Astrocyte (in vitro differentiated cells and primary cell): ENCODE data around the gene SYNPO2. TPM values are rescaled to one million over a fixed set of nuclear protein-coding genes. Genes with fewer than 3 reads are reported as not detected.
A peak's percentile ranks its signal among the peaks of the same experiment; 100 is the strongest.

Experiments
- DNase-seq: peaks from one replicate; pipeline ENCODE4 v3.0.0-alpha.2; 2010; ENCODE audit warnings: low read depth
- FAIRE-seq: peaks from 2 replicates; lab custom pipeline; 2011; peaks lifted over from hg19 to GRCh38; lab: Jason Lieb, UNC
- H2AFZ ChIP-seq: 2 replicates; pipeline ENCODE4 v1.6.0; 2012; ENCODE audit warnings: low read depth, low read length, inconsistent platforms
- H3K27ac ChIP-seq: 2 replicates; pipeline ENCODE4 v1.5.1; 2011; ENCODE audit warnings: low read depth, low read length, inconsistent platforms
- H3K27me3 ChIP-seq: 2 replicates; pipeline ENCODE4 v1.6.0; 2011; ENCODE audit warnings: low read length, inconsistent platforms; ENCODE audit not compliant: insufficient read depth
- H3K36me3 ChIP-seq: 2 replicates; pipeline ENCODE4 v1.5.1; 2011; ENCODE audit warnings: low read length, inconsistent platforms; ENCODE audit not compliant: insufficient read depth
- H3K4me1 ChIP-seq: 2 replicates; pipeline ENCODE4 v1.5.1; 2011; ENCODE audit warnings: low read length, inconsistent platforms; ENCODE audit not compliant: insufficient read depth
- H3K4me2 ChIP-seq: 2 replicates; pipeline ENCODE4 v1.6.0; 2012; ENCODE audit warnings: low read length, inconsistent platforms
- H3K4me3 ChIP-seq: 2 replicates; pipeline ENCODE4 v1.5.1; 2011; ENCODE audit warnings: low read depth, mild to moderate bottlenecking, low read length, inconsistent platforms; ENCODE audit not compliant: insufficient read depth
- H3K79me2 ChIP-seq: 2 replicates; pipeline ENCODE4 v1.6.0; 2012; ENCODE audit warnings: mild to moderate bottlenecking, low read length, inconsistent platforms; ENCODE audit not compliant: insufficient read depth
- H3K9ac ChIP-seq: 2 replicates; pipeline ENCODE4 v1.6.0; 2012; ENCODE audit warnings: mild to moderate bottlenecking, low read length, inconsistent platforms
- H3K9me3 ChIP-seq: 2 replicates; pipeline ENCODE4 v1.5.1; 2012; ENCODE audit warnings: low read depth, mild to moderate bottlenecking, low read length, inconsistent platforms; ENCODE audit not compliant: insufficient read depth
- H4K20me1 ChIP-seq: 2 replicates; pipeline ENCODE4 v1.6.0; 2012; ENCODE audit warnings: low read length, inconsistent platforms; ENCODE audit not compliant: insufficient read depth
- H3K27ac Mint-ChIP-seq: one replicate; pipeline ENCODE4 v1.8.0; 2021; ENCODE audit warnings: mild to moderate bottlenecking, mixed read lengths; ENCODE audit not compliant: unreplicated experiment
- H3K27me3 Mint-ChIP-seq: one replicate; pipeline ENCODE4 v1.8.0; 2021; ENCODE audit warnings: low read depth, mixed read lengths; ENCODE audit not compliant: unreplicated experiment
- H3K36me3 Mint-ChIP-seq: one replicate; pipeline ENCODE4 v1.8.0; 2021; ENCODE audit warnings: low read depth, mixed read lengths; ENCODE audit not compliant: unreplicated experiment
- H3K4me1 Mint-ChIP-seq: one replicate; pipeline ENCODE4 v1.8.0; 2021; ENCODE audit warnings: low read depth, mixed read lengths; ENCODE audit not compliant: unreplicated experiment
- H3K4me3 Mint-ChIP-seq: one replicate; pipeline ENCODE4 v1.8.0; 2021; ENCODE audit warnings: mild to moderate bottlenecking, moderate library complexity, mixed read lengths; ENCODE audit not compliant: unreplicated experiment
- H3K9me3 Mint-ChIP-seq: one replicate; pipeline ENCODE4 v1.8.0; 2021; ENCODE audit warnings: mild to moderate bottlenecking, mixed read lengths; ENCODE audit not compliant: unreplicated experiment
- CTCF ChIP-seq: IDR thresholded peaks from 2 replicates; pipeline ENCODE4 v1.5.1; 2011; ENCODE audit warnings: low read depth, mild to moderate bottlenecking, inconsistent platforms, low read length, moderate library complexity; ENCODE audit not compliant: insufficient read depth
- EZH2 ChIP-seq: IDR thresholded peaks from 2 replicates; pipeline ENCODE4 v1.6.1; 2012; ENCODE audit warnings: mild to moderate bottlenecking, low read length, inconsistent platforms; ENCODE audit not compliant: insufficient read depth
- total RNA-seq: library from RNA; stranded (reverse); gene quantifications from 2 replicates; pipeline ENCODE4 v1.2.1, GENCODE V29; 2021

SYNPO2 gene
- total RNA-seq, 1 donor from 2014 or later: 4.2 TPM

- Mint-ChIP-seq H3K4me1 (peaks cover 40% of the 10 kb centered on the region), H3K36me3 (peaks cover 2% of the 10 kb centered on the region), H3K27ac (no peak overlapping the region), H3K27me3 (no peaks in the 10 kb centered on the region), H3K4me3 (no peak overlapping the region), H3K9me3 (no peaks in the 10 kb centered on the region)
- peak; percentile 67 for DNase-seq
- Histone ChIP-seq H3K79me2 (no peaks in the 10 kb centered on the region), H3K27ac (no peak overlapping the region), H3K4me2 (no peak overlapping the region), H2AFZ (no peak overlapping the region), H3K9ac (no peak overlapping the region), H3K27me3 (no peaks in the 10 kb centered on the region), H3K4me3 (no peak overlapping the region), H3K36me3 (no peaks in the 10 kb centered on the region), H3K9me3 (no peaks in the 10 kb centered on the region), H3K4me1 (peaks cover 5% of the 10 kb centered on the region), H4K20me1 (no peaks in the 10 kb centered on the region)
- no peak for FAIRE-seq
- no peak for TF ChIP-seq CTCF
These were observed 69.2 kb downstream of the SYNPO2 start for GRCh38 chr4:118957722-118958445.

GRCh38 chr4:118962540-118962939 is 73.9 kb downstream of the SYNPO2 start:
- no peak overlapping the region for H3K27ac Mint-ChIP-seq
- peaks cover 23% of the 10 kb centered on the region for H3K4me1 Mint-ChIP-seq
- no peak overlapping the region for H3K4me3 Mint-ChIP-seq
- Histone ChIP-seq H3K36me3 (no peaks in the 10 kb centered on the region), H3K9ac (no peak overlapping the region), H3K4me3 (no peak overlapping the region), H3K9me3 (no peaks in the 10 kb centered on the region), H3K27me3 (no peaks in the 10 kb centered on the region), H3K4me1 (peaks cover 10% of the 10 kb centered on the region), H2AFZ (no peak overlapping the region), H3K27ac (no peak overlapping the region), H3K4me2 (no peak overlapping the region), H3K79me2 (no peaks in the 10 kb centered on the region), H4K20me1 (no peaks in the 10 kb centered on the region)
- H3K9me3 Mint-ChIP-seq: no peaks in the 10 kb centered on the region
- H3K27me3 Mint-ChIP-seq: no peaks in the 10 kb centered on the region
- FAIRE-seq (no peak), DNase-seq (no peak)
- no peak for TF ChIP-seq EZH2
- no peak for TF ChIP-seq CTCF
- peaks cover 3% of the 10 kb centered on the region for H3K36me3 Mint-ChIP-seq

- peaks cover 32% of the 10 kb centered on the region for H3K4me1 Mint-ChIP-seq
- H3K27me3 Mint-ChIP-seq: no peaks in the 10 kb centered on the region
- H3K27me3 ChIP-seq: no peaks in the 10 kb centered on the region
- peak overlapping the region; percentile 38 for H2AFZ ChIP-seq
- no peaks in the 10 kb centered on the region for H4K20me1 ChIP-seq
- H3K4me3 Mint-ChIP-seq: no peak overlapping the region
- peaks cover 25% of the 10 kb centered on the region for H3K4me1 ChIP-seq
- no peak overlapping the region for H3K9ac ChIP-seq
- no peaks in the 10 kb centered on the region for H3K9me3 Mint-ChIP-seq
- H3K27ac ChIP-seq: no peak overlapping the region
- FAIRE-seq (no peak), DNase-seq (peak; percentile 64)
- no peaks in the 10 kb centered on the region for H3K36me3 ChIP-seq
- no peak for TF ChIP-seq EZH2
- no peaks in the 10 kb centered on the region for H3K9me3 ChIP-seq
- H3K79me2 ChIP-seq: no peaks in the 10 kb centered on the region
- H3K36me3 Mint-ChIP-seq: peaks cover 2% of the 10 kb centered on the region
- no peak overlapping the region for H3K27ac Mint-ChIP-seq
- no peak overlapping the region for H3K4me2 ChIP-seq
- H3K4me3 ChIP-seq: no peak overlapping the region
These were observed 76.3 kb downstream of the SYNPO2 start for GRCh38 chr4:118964891-118965411.
